GM18498 (cell line): ENCODE measurements around the gene AIDA.
A peak's percentile ranks its signal among the peaks of the same experiment; 100 is the strongest.

Experiments
- ATAC-seq: cut with Tn5 transposase; IDR thresholded peaks from one replicate; pipeline ENCODE4 v1.9.1; 2021; ENCODE audit warnings: mild to moderate bottlenecking, moderate library complexity; ENCODE audit not compliant: unreplicated experiment

The AIDA gene, protein sequence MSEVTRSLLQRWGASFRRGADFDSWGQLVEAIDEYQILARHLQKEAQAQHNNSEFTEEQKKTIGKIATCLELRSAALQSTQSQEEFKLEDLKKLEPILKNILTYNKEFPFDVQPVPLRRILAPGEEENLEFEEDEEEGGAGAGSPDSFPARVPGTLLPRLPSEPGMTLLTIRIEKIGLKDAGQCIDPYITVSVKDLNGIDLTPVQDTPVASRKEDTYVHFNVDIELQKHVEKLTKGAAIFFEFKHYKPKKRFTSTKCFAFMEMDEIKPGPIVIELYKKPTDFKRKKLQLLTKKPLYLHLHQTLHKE

GRCh38 chr1:222712253-222713090 is at the start of gene AIDA, which contains the start of gene BROX:
TSS of gene AIDA (minus strand) at chr1:222712491. CDS start at chr1:222712317, 174 bp downstream.
TSS of gene BROX (plus strand) at chr1:222712564. CDS start at chr1:222715700, 3,136 bp downstream.
- peak; percentile 81 for ATAC-seq

DNA sequence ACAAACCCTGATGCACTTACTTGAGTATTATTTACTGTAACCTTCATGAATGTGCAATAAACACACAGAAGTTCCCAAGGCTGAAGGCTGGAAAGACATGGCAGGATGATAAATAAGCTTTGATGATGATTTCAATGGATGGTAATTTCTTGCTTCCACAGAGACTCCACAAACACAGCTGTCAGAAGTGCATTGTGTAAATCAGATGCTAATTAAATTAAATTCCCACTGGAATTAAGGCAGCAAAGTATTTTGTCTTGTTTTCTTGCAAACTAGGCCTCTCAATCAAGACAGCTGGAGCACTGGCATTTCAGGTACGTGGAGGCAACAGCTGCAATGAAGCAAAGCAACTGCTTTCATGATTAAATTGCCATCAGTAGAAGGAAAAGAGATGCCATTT is 48.8 kb upstream of the AIDA start:
- ATAC-seq = no peak

DNA sequence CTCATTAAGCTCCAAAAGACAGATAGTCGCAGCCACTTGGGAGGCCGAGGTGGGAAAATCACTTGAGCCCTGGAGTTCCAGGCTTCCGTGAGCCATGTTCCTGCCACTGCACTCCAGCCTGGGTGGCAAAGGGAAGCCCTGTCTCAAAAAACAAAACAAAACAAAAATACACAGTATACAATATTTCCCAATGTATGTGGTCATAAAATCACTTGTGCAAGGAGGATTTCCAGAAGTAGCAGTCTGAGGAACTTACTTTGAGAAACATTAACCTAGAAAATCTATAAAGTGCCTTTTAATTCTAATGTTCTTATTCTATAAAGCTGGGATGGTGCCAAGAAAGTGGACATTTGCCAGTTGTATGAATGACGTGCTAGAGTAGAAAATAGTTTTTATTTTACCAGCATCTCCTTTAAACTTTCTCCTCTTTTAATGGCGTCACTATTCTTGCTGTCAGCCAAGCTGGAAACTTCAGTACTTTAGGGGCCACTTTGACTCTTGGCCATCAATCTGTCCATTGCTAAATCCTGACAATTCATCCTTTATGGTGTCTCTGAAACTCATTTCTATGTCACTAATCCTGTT is 47.3 kb upstream of the AIDA start:
- no peak for ATAC-seq

GRCh38 chr1:222757646-222758268 is 45.5 kb upstream of the AIDA start:
- ATAC-seq = no peak

- ATAC-seq = no peak
Observed at GRCh38 chr1:222754366-222755139, 42.3 kb upstream of the AIDA start.

GRCh38 chr1:222751255-222751654 is 39.0 kb upstream of the AIDA start:
- no peak for ATAC-seq

DNA sequence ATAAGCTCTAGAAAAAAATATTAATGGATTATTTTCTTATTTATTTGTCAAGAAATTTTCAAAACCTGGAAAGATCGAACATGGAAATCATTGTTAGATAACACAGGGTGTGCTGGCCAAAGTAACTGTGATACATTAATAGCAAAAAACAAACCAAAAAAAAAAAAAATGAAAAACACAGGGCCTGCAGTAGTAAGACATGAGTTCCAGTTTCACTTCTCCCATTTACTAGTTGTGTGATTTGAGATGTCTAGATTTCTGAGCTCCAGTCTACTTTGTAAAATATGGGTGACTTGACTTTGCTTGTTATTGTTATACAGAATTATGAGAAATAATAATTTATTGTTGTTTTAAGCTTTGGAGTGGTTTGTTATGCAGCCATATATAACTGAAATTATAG is 38.4 kb upstream of the AIDA start:
- peak; percentile 97 for ATAC-seq

GRCh38 chr1:222749927-222750326 is 37.6 kb upstream of the AIDA start:
- no peak for ATAC-seq

GRCh38 chr1:222741630-222742457 is 29.6 kb upstream of the AIDA start:
- ATAC-seq = peak; percentile 50

GRCh38 chr1:222739929-222740328 is 27.6 kb upstream of the AIDA start:
- ATAC-seq = no peak

DNA sequence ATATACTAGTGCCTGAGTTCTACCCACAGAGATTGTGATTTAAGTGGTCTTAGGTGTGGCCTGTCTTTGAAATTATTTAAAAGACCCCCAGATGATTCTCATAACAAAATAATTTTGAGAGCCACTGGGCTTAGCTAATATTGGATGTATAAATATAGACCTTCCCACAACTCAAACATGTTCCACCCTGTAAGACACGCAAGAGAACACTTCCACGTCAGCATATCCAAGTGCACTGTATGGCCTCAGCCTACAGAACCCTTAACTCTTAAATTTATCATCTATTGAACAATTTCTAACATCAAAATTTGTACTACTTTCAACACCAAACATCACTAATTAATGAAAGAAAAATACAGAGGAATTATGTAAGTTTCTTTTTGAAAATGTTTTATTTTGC is 27.2 kb upstream of the AIDA start:
- no peak for ATAC-seq

DNA sequence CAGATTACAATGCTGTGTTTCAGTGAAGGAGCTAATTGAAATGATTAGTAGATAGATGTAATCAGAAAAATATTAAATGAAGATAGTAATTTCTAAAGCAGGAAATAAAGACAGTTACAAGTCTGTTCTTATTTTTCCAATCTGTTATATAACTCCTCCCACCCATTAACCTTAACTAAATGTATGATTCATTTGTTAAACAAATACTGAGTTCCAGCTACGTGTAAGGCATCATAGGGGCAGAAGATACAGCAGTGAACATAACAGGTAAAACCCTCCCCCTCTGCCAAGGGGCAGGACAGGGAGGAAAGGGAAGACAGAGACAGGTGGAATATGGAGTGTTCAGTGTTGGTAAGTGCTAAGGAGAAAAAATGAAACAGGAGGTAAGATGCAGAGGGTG is 24.7 kb upstream of the AIDA start, which contains the start of gene FAM177B:
FAM177B (plus strand) TSS at position 231 of the 400 bp plus-strand sequence. CDS start 9,344 bp downstream, outside the sequence.
- no peak for ATAC-seq

GRCh38 chr1:222736470-222736869 is 24.2 kb upstream of the AIDA start:
- ATAC-seq = no peak

DNA sequence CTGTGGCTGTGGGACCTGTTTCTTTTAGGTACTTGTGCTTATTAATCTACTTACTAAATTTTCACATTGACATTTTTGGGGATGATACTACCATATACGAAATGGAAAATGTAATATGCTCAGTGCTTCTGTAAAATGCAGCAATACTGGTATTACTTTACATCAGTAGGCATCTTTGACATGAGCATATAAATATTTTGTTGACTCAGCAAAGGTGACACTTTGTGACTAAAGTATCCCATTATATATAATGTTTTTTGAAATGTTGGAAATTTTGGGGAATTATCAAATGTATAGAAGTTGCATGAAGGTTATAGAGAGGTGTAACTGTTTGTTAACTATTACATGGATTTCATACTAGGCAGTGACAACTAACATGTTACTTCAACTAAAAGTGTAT is 22.4 kb upstream of the AIDA start:
- no peak for ATAC-seq

- peak; percentile 98 for ATAC-seq
Observed at GRCh38 chr1:222732216-222733159, 20.2 kb upstream of the AIDA start.

DNA sequence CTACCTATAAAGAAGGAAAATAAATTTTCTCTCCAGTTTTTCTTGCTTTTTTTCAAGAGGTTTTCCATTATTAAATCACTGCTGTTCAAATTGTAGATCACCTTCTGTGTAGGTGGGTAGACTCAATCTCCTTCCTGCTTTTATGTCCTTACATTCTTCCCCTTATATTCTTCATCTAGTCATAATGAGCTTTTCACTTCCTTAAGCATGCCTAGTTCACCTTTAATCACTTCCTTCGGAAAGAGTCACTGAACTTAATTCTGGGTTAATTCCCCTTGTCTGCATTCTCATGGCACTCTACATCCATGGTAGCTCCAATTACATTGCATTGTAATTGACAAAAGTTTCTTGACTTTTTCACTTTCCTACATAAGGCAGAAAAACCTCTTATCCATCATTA is 18.6 kb upstream of the AIDA start:
- no peak for ATAC-seq

DNA sequence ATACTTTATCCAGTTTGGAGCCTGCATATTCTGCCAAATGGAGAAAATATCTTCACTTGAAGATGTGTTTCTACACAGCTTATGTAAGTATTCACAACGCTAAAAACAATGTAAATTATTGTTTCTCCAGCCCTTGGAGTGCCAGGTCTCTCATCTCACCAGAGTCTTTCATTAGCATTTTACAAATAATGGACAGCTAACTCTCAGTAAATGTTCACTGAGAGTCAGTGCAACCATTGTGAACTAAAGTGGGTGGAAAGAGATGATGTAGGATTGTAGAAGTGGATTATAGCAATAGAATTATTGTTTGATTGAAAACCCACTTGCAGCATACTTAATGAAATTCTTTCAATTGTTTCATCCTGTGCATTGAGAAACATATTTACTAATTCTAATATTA is 16.5 kb upstream of the AIDA start:
- ATAC-seq = no peak

- ATAC-seq = no peak
Observed at GRCh38 chr1:222716393-222716792, 4.1 kb upstream of the AIDA start.
